PC-9 (cell line): ENCODE data around the gene NADK2.

Experiments used
- EZH2 ChIP-seq: fragments of 200-600 bp; sonication (generic); IDR thresholded peaks from 2 replicates; pipeline ENCODE4 v1.8.0; 2017; ENCODE audit warnings: antibody characterized with exemption, low read depth
- TF ChIP-seq, protein P1 (sequence below): fragments of 200-600 bp; sonication (generic); conservative IDR thresholded peaks from 2 replicates; pipeline ENCODE4 v1.6.1; 2017; ENCODE audit warnings: mixed run types, antibody characterized with exemption, mild to moderate bottlenecking, moderate library complexity

- TF ChIP-seq, protein P1, sequence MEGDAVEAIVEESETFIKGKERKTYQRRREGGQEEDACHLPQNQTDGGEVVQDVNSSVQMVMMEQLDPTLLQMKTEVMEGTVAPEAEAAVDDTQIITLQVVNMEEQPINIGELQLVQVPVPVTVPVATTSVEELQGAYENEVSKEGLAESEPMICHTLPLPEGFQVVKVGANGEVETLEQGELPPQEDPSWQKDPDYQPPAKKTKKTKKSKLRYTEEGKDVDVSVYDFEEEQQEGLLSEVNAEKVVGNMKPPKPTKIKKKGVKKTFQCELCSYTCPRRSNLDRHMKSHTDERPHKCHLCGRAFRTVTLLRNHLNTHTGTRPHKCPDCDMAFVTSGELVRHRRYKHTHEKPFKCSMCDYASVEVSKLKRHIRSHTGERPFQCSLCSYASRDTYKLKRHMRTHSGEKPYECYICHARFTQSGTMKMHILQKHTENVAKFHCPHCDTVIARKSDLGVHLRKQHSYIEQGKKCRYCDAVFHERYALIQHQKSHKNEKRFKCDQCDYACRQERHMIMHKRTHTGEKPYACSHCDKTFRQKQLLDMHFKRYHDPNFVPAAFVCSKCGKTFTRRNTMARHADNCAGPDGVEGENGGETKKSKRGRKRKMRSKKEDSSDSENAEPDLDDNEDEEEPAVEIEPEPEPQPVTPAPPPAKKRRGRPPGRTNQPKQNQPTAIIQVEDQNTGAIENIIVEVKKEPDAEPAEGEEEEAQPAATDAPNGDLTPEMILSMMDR: no peak
- TF ChIP-seq EZH2: no peak
Observed at GRCh38 chr5:36198281-36198680, 43.4 kb downstream of the NADK2 start.
